Sigmoid colon (tissue), 4 donors: ENCODE results near the gene TANGO2.

Experiments
- EP300 ChIP-seq, 4 donors: sonication (generic); formaldehyde crosslinking; IDR thresholded peaks; one replicate each; pipeline ENCODE4 v1.6.1; 2017; ENCODE audit warnings: antibody characterized with exemption in 4 of 4
- POLR2A ChIP-seq, 2 donors: fragments of 450-650 bp; IDR thresholded peaks; one replicate each; pipeline ENCODE4 v1.6.1; 2016; ENCODE audit warnings: antibody characterized with exemption in 2 of 2, mild to moderate bottlenecking in 2 of 2, moderate library complexity in 2 of 2
- POLR2AphosphoS5 ChIP-seq, 4 donors: sonication (generic); formaldehyde crosslinking; IDR thresholded peaks; one replicate each; pipeline ENCODE4 v1.6.1; 2017; ENCODE audit warnings: antibody characterized with exemption in 4 of 4
- TF ChIP-seq, protein P1 (sequence below), 4 experiments: fragments of 450-650 bp in 3 of 4; fragments of 200-600 bp in 1 of 4; IDR thresholded peaks; one replicate each; pipeline ENCODE4 v1.5.1; 2016 to 2019; ENCODE audit warnings: antibody characterized with exemption in 4 of 4, mild to moderate bottlenecking in 3 of 4, moderate library complexity in 2 of 4

DNA sequence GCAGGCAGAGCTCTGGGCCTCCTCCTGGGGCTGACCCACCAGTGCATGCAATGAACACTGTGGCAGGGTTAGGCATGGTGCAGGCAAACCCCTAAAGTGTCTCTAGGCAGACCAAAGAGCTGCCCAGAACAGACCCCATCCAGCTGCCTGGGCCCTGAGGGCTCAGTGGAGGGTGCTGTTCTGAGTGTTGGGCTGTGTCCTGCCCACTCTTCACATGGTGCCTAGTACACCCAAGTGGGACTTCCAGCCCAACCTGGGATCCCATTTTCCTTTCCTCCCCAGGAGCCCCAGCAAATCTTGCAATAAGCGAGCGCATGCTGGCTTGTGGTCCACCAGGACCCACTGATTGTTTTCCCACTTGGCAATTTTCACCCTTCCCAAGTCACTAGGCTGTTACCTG is 30.7 kb upstream of the TANGO2 start:
- no peak for TF ChIP-seq POLR2A (IDR thresholded peaks at IDR 0.05)
- no peak for TF ChIP-seq POLR2AphosphoS5 (IDR thresholded peaks at IDR 0.05)
- TF ChIP-seq, protein P1, sequence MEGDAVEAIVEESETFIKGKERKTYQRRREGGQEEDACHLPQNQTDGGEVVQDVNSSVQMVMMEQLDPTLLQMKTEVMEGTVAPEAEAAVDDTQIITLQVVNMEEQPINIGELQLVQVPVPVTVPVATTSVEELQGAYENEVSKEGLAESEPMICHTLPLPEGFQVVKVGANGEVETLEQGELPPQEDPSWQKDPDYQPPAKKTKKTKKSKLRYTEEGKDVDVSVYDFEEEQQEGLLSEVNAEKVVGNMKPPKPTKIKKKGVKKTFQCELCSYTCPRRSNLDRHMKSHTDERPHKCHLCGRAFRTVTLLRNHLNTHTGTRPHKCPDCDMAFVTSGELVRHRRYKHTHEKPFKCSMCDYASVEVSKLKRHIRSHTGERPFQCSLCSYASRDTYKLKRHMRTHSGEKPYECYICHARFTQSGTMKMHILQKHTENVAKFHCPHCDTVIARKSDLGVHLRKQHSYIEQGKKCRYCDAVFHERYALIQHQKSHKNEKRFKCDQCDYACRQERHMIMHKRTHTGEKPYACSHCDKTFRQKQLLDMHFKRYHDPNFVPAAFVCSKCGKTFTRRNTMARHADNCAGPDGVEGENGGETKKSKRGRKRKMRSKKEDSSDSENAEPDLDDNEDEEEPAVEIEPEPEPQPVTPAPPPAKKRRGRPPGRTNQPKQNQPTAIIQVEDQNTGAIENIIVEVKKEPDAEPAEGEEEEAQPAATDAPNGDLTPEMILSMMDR (IDR thresholded peaks at IDR 0.05): no peak
- no peak for TF ChIP-seq EP300 (IDR thresholded peaks at IDR 0.05)
